ENCODE measurements around the gene SHROOM3. TPM values are rescaled to one million over a fixed set of nuclear protein-coding genes. Genes with fewer than 3 reads are reported as not detected.
A peak's percentile ranks its signal among the peaks of the same experiment; 100 is the strongest.

SHROOM3 gene
- total RNA-seq, 1 experiment from 2014 or later = 27.6 TPM

DNA sequence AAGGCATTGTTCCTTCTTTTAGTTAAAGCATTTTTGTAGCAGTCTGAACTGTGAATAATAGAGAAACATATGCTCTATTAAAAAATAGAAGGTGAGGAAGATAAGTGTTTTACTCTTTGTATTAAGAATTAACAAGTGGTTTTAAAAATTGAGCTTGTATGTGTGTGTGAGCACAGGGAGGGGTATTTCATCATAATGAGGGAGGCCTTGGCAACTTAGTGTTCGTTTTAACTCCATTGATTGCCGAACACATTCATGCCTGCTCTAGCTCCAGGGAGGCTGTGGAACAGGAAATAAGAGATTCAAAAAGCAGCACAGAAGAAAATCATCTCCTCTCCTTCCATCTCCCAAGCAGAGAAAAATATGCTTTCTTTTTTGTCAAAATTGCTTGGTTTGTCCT is 14.8 kb downstream of the SHROOM3 start:
- no peaks in the 10 kb centered on the region for H3K9me3 ChIP-seq (ENCODE audit: control insufficient read depth, low read depth, low read length)
- Mint-ChIP-seq H3K4me1 (peaks cover 13 to 15% of the 10 kb centered on the region in 2 experiments), H3K9me3 (no peaks in the 10 kb centered on the region), H3K4me3 (no peak overlapping the region), H3K27me3 (ENCODE audit: low read depth) (no peaks in the 10 kb centered on the region), H3K36me3 (ENCODE audit: insufficient read depth in 1 of 3, low read depth in 3 of 3) (0 out of 7 replicates have a peak, but pooled peaks cover 0 to 1% (median 0%) of the 10 kb centered on the region in 3 experiments), H3K27ac (peak overlapping the region in 1 of 3 experiments; percentile 20; a peak in 1 of 7 replicates)
- H2AK5ac ChIP-seq (ENCODE audit: insufficient read length, low read length) = no peak overlapping the region
- no peak overlapping the region for H3K56ac ChIP-seq (ENCODE audit: insufficient read length, low read depth, low read length)
- H4K91ac ChIP-seq (ENCODE audit: insufficient read length, low read depth, low read length) = no peak overlapping the region
- H3K4me2 ChIP-seq (ENCODE audit: insufficient read depth, insufficient read length, low read length) = no peak overlapping the region
- H2BK12ac ChIP-seq (ENCODE audit: insufficient read length, low read depth, low read length) = no peak overlapping the region
- no peak overlapping the region for H2BK15ac ChIP-seq (ENCODE audit: low read depth, low read length)
- no peak overlapping the region for H3T11ph ChIP-seq (ENCODE audit: low read length)
- no peak overlapping the region for H3K23ac ChIP-seq (ENCODE audit: insufficient read length, low read depth, low read length)
- no peak overlapping the region for H2BK20ac ChIP-seq (ENCODE audit: low read depth, low read length, poor library complexity, severe bottlenecking)
- H4K5ac ChIP-seq (ENCODE audit: insufficient read length, low read depth, low read length) = no peak overlapping the region
- H2BK5ac ChIP-seq (ENCODE audit: insufficient read length, low read length) = no peak overlapping the region
- H2BK120ac ChIP-seq (ENCODE audit: low read depth, low read length, poor library complexity, severe bottlenecking) = no peak overlapping the region
- H3K27ac ChIP-seq (ENCODE audit: insufficient read length, low read depth, low read length) = no peak overlapping the region
- H3K4ac ChIP-seq (ENCODE audit: low read depth, low read length) = no peak overlapping the region
- H4K8ac ChIP-seq (replicated peaks; ENCODE audit: insufficient read length, low read depth, low read length) = no peak overlapping the region
- H3K23me2 ChIP-seq (ENCODE audit: insufficient read length, low read depth, low read length, poor library complexity, severe bottlenecking) = no peaks in the 10 kb centered on the region
- H4K20me1 ChIP-seq (ENCODE audit: control insufficient read depth, insufficient read depth, insufficient read length) = no peaks in the 10 kb centered on the region
- H3K27me3 ChIP-seq (ENCODE audit: insufficient read depth, low read length) = no peaks in the 10 kb centered on the region
- H3K9ac ChIP-seq (ENCODE audit: extremely low read depth, insufficient read length, low read length) = no peak overlapping the region
- peaks cover 3% of the 10 kb centered on the region; the same call in 1 of the 2 replicates for H3K4me1 ChIP-seq (ENCODE audit: insufficient read depth, low read length)
- H3K79me2 ChIP-seq (ENCODE audit: insufficient read depth, low read length) = no peaks in the 10 kb centered on the region
- H2AFZ ChIP-seq (ENCODE audit: low read length) = no peak overlapping the region
- H3K18ac ChIP-seq (ENCODE audit: insufficient read length, low read depth, low read length) = no peak overlapping the region
- no CpG with 5 or more reads among the region's 2 CpGs for WGBS (ENCODE audit: extremely low coverage, insufficient read length, low lambda C conversion rate)
- H3K79me1 ChIP-seq (ENCODE audit: insufficient read depth, low read depth, low read length, poor library complexity, severe bottlenecking) = no peaks in the 10 kb centered on the region
- H3K14ac ChIP-seq (ENCODE audit: insufficient read depth, low read length) = no peak overlapping the region
- TF ChIP-seq, protein P1, sequence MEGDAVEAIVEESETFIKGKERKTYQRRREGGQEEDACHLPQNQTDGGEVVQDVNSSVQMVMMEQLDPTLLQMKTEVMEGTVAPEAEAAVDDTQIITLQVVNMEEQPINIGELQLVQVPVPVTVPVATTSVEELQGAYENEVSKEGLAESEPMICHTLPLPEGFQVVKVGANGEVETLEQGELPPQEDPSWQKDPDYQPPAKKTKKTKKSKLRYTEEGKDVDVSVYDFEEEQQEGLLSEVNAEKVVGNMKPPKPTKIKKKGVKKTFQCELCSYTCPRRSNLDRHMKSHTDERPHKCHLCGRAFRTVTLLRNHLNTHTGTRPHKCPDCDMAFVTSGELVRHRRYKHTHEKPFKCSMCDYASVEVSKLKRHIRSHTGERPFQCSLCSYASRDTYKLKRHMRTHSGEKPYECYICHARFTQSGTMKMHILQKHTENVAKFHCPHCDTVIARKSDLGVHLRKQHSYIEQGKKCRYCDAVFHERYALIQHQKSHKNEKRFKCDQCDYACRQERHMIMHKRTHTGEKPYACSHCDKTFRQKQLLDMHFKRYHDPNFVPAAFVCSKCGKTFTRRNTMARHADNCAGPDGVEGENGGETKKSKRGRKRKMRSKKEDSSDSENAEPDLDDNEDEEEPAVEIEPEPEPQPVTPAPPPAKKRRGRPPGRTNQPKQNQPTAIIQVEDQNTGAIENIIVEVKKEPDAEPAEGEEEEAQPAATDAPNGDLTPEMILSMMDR (conservative IDR thresholded peaks at IDR 0.05) = no peak
- no peak for DNase-seq
